K562 treated with DMSO at 1 percent for 48 hours (cell line): ENCODE measurements around the gene GOLPH3. TPM values are rescaled to one million over a fixed set of nuclear protein-coding genes. Genes with fewer than 3 reads are reported as not detected.

Source experiments
- total RNA-seq: library from RNA; unstranded; fragments of 300-600 nt; gene quantifications from 2 replicates; pipeline ENCODE4 v1.2.3, GENCODE V29; 2022; ENCODE audit warnings: low replicate concordance; ENCODE audit errors: extremely low read depth

Gene GOLPH3
- not detected in 2 replicates for total RNA-seq

DNA sequence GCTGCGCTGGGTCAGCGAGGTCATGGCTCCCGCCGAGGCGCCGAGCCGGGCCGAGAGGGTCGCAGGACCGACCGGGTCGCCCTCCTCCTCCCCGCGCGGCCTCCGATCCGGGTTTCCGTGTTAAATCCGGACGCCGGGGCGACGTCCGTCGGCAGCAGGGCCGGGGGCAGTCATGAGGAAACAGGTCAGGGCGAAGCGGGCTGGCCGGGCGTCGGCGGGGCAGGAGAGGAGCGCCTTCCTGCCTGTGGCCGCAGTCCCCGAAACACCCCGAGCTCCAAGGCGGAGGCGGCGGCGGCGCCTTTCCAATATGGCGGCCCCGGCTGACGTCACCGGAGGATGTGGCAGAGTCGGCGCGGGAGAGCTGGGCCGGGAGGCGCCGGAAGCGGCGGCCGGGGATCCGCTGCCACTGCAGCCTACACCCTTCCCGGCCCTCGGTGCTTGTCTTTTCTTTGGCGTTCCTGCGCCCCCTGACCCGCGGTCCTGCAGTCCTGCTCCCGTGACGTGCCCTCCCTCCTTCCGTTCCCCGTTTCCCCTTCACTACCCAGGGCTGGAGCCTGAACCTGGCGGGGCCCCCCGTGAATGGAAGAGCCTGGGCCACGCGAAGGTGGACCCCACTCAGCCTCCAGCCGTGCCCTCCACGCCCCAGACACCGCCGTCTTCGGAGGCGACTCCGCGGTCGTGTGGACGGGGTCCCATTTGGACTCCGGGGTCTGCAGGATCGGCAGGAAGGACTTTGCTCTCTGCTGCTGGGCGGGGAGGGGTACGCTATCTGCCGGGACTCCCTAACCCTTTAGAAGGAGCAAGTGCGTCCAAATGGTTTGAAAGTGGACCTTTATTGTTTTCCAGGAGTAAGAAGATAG is at the start of gene GOLPH3:
Gene GOLPH3 (minus strand): TSS at position 309 of the 860 bp plus-strand sequence. CDS start 285 bp downstream, at position 24.

Other genes with a start within 250 kb of the GOLPH3 start
- gene MTMR12, start 138.6 kb upstream of the GOLPH3 start, total RNA-seq = not detected in 2 replicates